ENCODE data around the gene PLEKHA1.
A peak's percentile ranks its signal among the peaks of the same experiment; 100 is the strongest.

PLEKHA1 gene

GRCh38 chr10:122354383-122354782, 20.1 kb upstream of the PLEKHA1 start:
- no peak overlapping the region for H3K27ac Mint-ChIP-seq
- no peaks in the 10 kb centered on the region for H3K36me3 Mint-ChIP-seq
- peaks cover 2% of the 10 kb centered on the region for H3K9me3 Mint-ChIP-seq
- DNase-seq = no peak
- no peak overlapping the region for H3K4me3 Mint-ChIP-seq
- H3K27me3 Mint-ChIP-seq = peaks cover 28% of the 10 kb centered on the region
- CTCF ChIA-PET = interaction anchor here (2.3 kb wide), 1 partner anchor 55 kb away, joined by 6 read pairs; no protein-coding TSS in a partner anchor
- no peaks in the 10 kb centered on the region for H3K4me1 Mint-ChIP-seq

GRCh38 chr10:122357685-122358084, 16.8 kb upstream of the PLEKHA1 start:
- no peak for DNase-seq
- H3K4me3 Mint-ChIP-seq = no peak overlapping the region
- CTCF ChIA-PET = no interaction called here
- peaks cover 25% of the 10 kb centered on the region for H3K27me3 Mint-ChIP-seq
- no peak overlapping the region for H3K27ac Mint-ChIP-seq
- peaks cover 2% of the 10 kb centered on the region for H3K9me3 Mint-ChIP-seq
- H3K4me1 Mint-ChIP-seq = no peaks in the 10 kb centered on the region
- H3K36me3 Mint-ChIP-seq = no peaks in the 10 kb centered on the region

- Mint-ChIP-seq H3K4me1 (no peaks in the 10 kb centered on the region), H3K4me3 (no peak overlapping the region), H3K27ac (no peak overlapping the region), H3K36me3 (no peaks in the 10 kb centered on the region), H3K9me3 (peaks cover 2% of the 10 kb centered on the region), H3K27me3 (peaks cover 23% of the 10 kb centered on the region)
- CTCF ChIA-PET = interaction anchor here (0.5 to 1.3 kb wide), 2 partner anchors 17 to 460 kb away, joined by 3 to 4 read pairs; no protein-coding TSS in a partner anchor
- DNase-seq = no peak
Observed at GRCh38 chr10:122359621-122360020, 14.9 kb upstream of the PLEKHA1 start.

GRCh38 chr10:122361046-122361445, 13.5 kb upstream of the PLEKHA1 start:
- H3K4me3 Mint-ChIP-seq = no peak overlapping the region
- no peaks in the 10 kb centered on the region for H3K36me3 Mint-ChIP-seq
- DNase-seq = no peak
- H3K4me1 Mint-ChIP-seq = no peaks in the 10 kb centered on the region
- CTCF ChIA-PET = interaction anchor here (1.3 kb wide), 1 partner anchor 18 kb away, joined by 3 read pairs; no protein-coding TSS in a partner anchor
- peaks cover 19% of the 10 kb centered on the region for H3K27me3 Mint-ChIP-seq
- H3K9me3 Mint-ChIP-seq = peaks cover 2% of the 10 kb centered on the region
- H3K27ac Mint-ChIP-seq = no peak overlapping the region

- Mint-ChIP-seq H3K36me3 (no peaks in the 10 kb centered on the region), H3K9me3 (peaks cover 2% of the 10 kb centered on the region), H3K27ac (no peak overlapping the region), H3K4me3 (no peak overlapping the region), H3K27me3 (peaks cover 25% of the 10 kb centered on the region), H3K4me1 (no peaks in the 10 kb centered on the region)
- CTCF ChIA-PET = no interaction called here
- DNase-seq = no peak
Observed at GRCh38 chr10:122362031-122362592, 12.4 kb upstream of the PLEKHA1 start.

GRCh38 chr10:122362621-122363020, 11.9 kb upstream of the PLEKHA1 start:
- Mint-ChIP-seq H3K27ac (no peak overlapping the region), H3K4me1 (no peaks in the 10 kb centered on the region), H3K9me3 (peaks cover 2% of the 10 kb centered on the region), H3K36me3 (no peaks in the 10 kb centered on the region), H3K27me3 (peaks cover 28% of the 10 kb centered on the region), H3K4me3 (no peak overlapping the region)
- no peak for DNase-seq
- CTCF ChIA-PET = no interaction called here

- Mint-ChIP-seq H3K27me3 (peaks cover 33% of the 10 kb centered on the region), H3K36me3 (no peaks in the 10 kb centered on the region), H3K9me3 (peaks cover 2% of the 10 kb centered on the region), H3K4me1 (no peaks in the 10 kb centered on the region), H3K4me3 (no peak overlapping the region), H3K27ac (no peak overlapping the region)
- CTCF ChIA-PET = no interaction called here
- no peak for DNase-seq
Observed at GRCh38 chr10:122363311-122363710, 11.2 kb upstream of the PLEKHA1 start.

- peaks cover 35% of the 10 kb centered on the region for H3K27me3 Mint-ChIP-seq
- no peak for DNase-seq
- no peak overlapping the region for H3K27ac Mint-ChIP-seq
- H3K4me3 Mint-ChIP-seq = no peak overlapping the region
- peaks cover under 1% of the 10 kb centered on the region for H3K9me3 Mint-ChIP-seq
- CTCF ChIA-PET = no interaction called here
- H3K36me3 Mint-ChIP-seq = no peaks in the 10 kb centered on the region
- H3K4me1 Mint-ChIP-seq = no peaks in the 10 kb centered on the region
Observed at GRCh38 chr10:122363722-122364463, 10.6 kb upstream of the PLEKHA1 start.

- peaks cover 4% of the 10 kb centered on the region for H3K4me1 Mint-ChIP-seq
Observed at GRCh38 chr10:122368502-122369254, 5.8 kb upstream of the PLEKHA1 start.

GRCh38 chr10:122373108-122373507, 1.4 kb upstream of the PLEKHA1 start:
- Mint-ChIP-seq H3K27ac (no peak overlapping the region), H3K27me3 (peaks cover 52% of the 10 kb centered on the region), H3K9me3 (no peaks in the 10 kb centered on the region), H3K4me3 (no peak overlapping the region), H3K4me1 (peaks cover 26% of the 10 kb centered on the region), H3K36me3 (peaks cover 4% of the 10 kb centered on the region)
- CTCF ChIA-PET = interaction anchor here (1.2 kb wide), 1 partner anchor 62 kb away, joined by 4 read pairs; no protein-coding TSS in a partner anchor
- no peak for DNase-seq

More at GRCh38 chr10:122368502-122369254, 5.8 kb upstream of the PLEKHA1 start:
- H3K27ac Mint-ChIP-seq = no peak overlapping the region
- H3K4me3 Mint-ChIP-seq = no peak overlapping the region
- H3K9me3 Mint-ChIP-seq = no peaks in the 10 kb centered on the region
- no peaks in the 10 kb centered on the region for H3K36me3 Mint-ChIP-seq
- no peak for DNase-seq
- H3K27me3 Mint-ChIP-seq = peaks cover 56% of the 10 kb centered on the region
- CTCF ChIA-PET = interaction anchor here (1.1 kb wide), 1 partner anchor 66 kb away, joined by 3 read pairs; no protein-coding TSS in a partner anchor

GRCh38 chr10:122373721-122374120, 787 bp upstream of the PLEKHA1 start:
- Mint-ChIP-seq H3K27me3 (peaks cover 47% of the 10 kb centered on the region), H3K27ac (peak overlapping the region; percentile 74), H3K36me3 (peaks cover 4% of the 10 kb centered on the region), H3K4me1 (peaks cover 27% of the 10 kb centered on the region), H3K9me3 (no peaks in the 10 kb centered on the region), H3K4me3 (peak overlapping the region; percentile 80)
- CTCF ChIA-PET = interaction anchor here (1.2 kb wide), 1 partner anchor 61 kb away, joined by 4 read pairs; no protein-coding TSS in a partner anchor
- DNase-seq = no peak

- peak overlapping the region; percentile 88 for H3K4me3 Mint-ChIP-seq
Observed at GRCh38 chr10:122374859-122375678, 561 bp downstream of the PLEKHA1 start.

GRCh38 chr10:122375679-122376160, 1.2 kb downstream of the PLEKHA1 start:
- H3K4me3 Mint-ChIP-seq = peak overlapping the region; percentile 88
- H3K36me3 Mint-ChIP-seq = peaks cover 18% of the 10 kb centered on the region
- CTCF ChIA-PET = interaction anchor here (1.4 kb wide), 1 partner anchor 59 kb away, joined by 4 read pairs; no protein-coding TSS in a partner anchor
- no peak for DNase-seq
- H3K4me1 Mint-ChIP-seq = peaks cover 38% of the 10 kb centered on the region
- peaks cover 4% of the 10 kb centered on the region for H3K9me3 Mint-ChIP-seq
- H3K27ac Mint-ChIP-seq = peak overlapping the region; percentile 90
- H3K27me3 Mint-ChIP-seq = peaks cover 34% of the 10 kb centered on the region

More at GRCh38 chr10:122374859-122375678, 561 bp downstream of the PLEKHA1 start:
- H3K9me3 Mint-ChIP-seq = no peaks in the 10 kb centered on the region
- peak; percentile 72 for DNase-seq
- H3K27ac Mint-ChIP-seq = peak overlapping the region; percentile 90
- H3K27me3 Mint-ChIP-seq = peaks cover 40% of the 10 kb centered on the region
- CTCF ChIA-PET = interaction anchor here (1.4 kb wide), 1 partner anchor 60 kb away, joined by 4 read pairs; no protein-coding TSS in a partner anchor
- H3K36me3 Mint-ChIP-seq = peaks cover 13% of the 10 kb centered on the region
- peaks cover 38% of the 10 kb centered on the region for H3K4me1 Mint-ChIP-seq
